Measurements from ENCODE around the gene ZDHHC24. TPM values are rescaled to one million over a fixed set of nuclear protein-coding genes. Genes with fewer than 3 reads are reported as not detected.

Gene ZDHHC24
- total RNA-seq, 6 donors from 2014 or later = 12.4 to 24.8 (median 14.1) TPM

GRCh38 chr11:66472054-66472453 lies 73.8 kb downstream of the ZDHHC24 start:
- Histone ChIP-seq H3K4me3 (no peak overlapping the region), H3K9me3 (no peaks in the 10 kb centered on the region), H3K36me3 (peaks cover 0 to 46% (median 24%) of the 10 kb centered on the region in 4 donors), H3K27me3 (no peaks in the 10 kb centered on the region), H3K4me1 (peaks cover 10 to 14% (median 12%) of the 10 kb centered on the region in 4 donors), H3K27ac (no peak overlapping the region)
- ATAC-seq (ENCODE audit: low FRiP score in 2 of 2) (no peak), DNase-seq (no peak)
- no peak for TF ChIP-seq POLR2A (IDR thresholded peaks at IDR 0.05)
- TF ChIP-seq POLR2AphosphoS5 (IDR thresholded peaks at IDR 0.05) = no peak
- TF ChIP-seq EP300 (IDR thresholded peaks at IDR 0.05) = no peak
- TF ChIP-seq CTCF (IDR thresholded peaks at IDR 0.05) = no peak
- WGBS, 2 donors = 95 to 96% methylated on average over 7 to 9 of the region's 9 CpGs

GRCh38 chr11:66471142-66471541 lies 74.7 kb downstream of the ZDHHC24 start:
- Histone ChIP-seq H3K4me1 (peaks cover 10 to 17% (median 13%) of the 10 kb centered on the region in 4 donors), H3K27ac (no peak overlapping the region), H3K4me3 (no peak overlapping the region), H3K36me3 (peaks cover 0 to 45% (median 24%) of the 10 kb centered on the region in 4 donors), H3K27me3 (no peaks in the 10 kb centered on the region), H3K9me3 (no peaks in the 10 kb centered on the region)
- DNase-seq (peak in 1 of 2 donors; percentile 82), ATAC-seq (ENCODE audit: low FRiP score in 2 of 2) (no peak)
- no peak for TF ChIP-seq EP300 (IDR thresholded peaks at IDR 0.05)
- TF ChIP-seq CTCF (IDR thresholded peaks at IDR 0.05) = no peak
- no peak for TF ChIP-seq POLR2A (IDR thresholded peaks at IDR 0.05)
- no peak for TF ChIP-seq POLR2AphosphoS5 (IDR thresholded peaks at IDR 0.05)
- WGBS, 2 donors = 93 to 97% methylated on average over 15 to 16 of the region's 16 CpGs

Other genes with a start within 250 kb of the ZDHHC24 start
- 10 to 100 TPM in 2 of 6 donors, 1 to 10 TPM in 3, under 1 TPM in 1; 0.59 to 85.6 (median 6.5) TPM for gene CD248, start 229.0 kb downstream of the ZDHHC24 start, total RNA-seq
- 10 to 100 TPM in 1 of 6 donors, 1 to 10 TPM in 5; 5.2 to 19.0 (median 8.9) TPM for gene RIN1, start 209.6 kb downstream of the ZDHHC24 start, total RNA-seq
- 10 to 100 TPM; 34.8 to 63.8 (median 37.1) TPM for gene BRMS1, start 200.9 kb downstream of the ZDHHC24 start, total RNA-seq
- gene B4GAT1, start 198.4 kb downstream of the ZDHHC24 start, total RNA-seq = 10 to 100 TPM; 15.7 to 48.9 (median 27.4) TPM
- 10 to 100 TPM in 5 of 6 donors, 1 to 10 TPM in 1; 8.3 to 20.5 (median 13.1) TPM for gene SLC29A2, start 174.3 kb downstream of the ZDHHC24 start, total RNA-seq
- not detected for gene NPAS4, start 125.0 kb downstream of the ZDHHC24 start, total RNA-seq
- 10 to 100 TPM; 25.3 to 44.8 (median 33.0) TPM for gene MRPL11, start 107.2 kb downstream of the ZDHHC24 start, total RNA-seq
- gene PELI3, start 79.1 kb downstream of the ZDHHC24 start, total RNA-seq = 10 to 100 TPM; 14.9 to 19.6 (median 16.9) TPM
- 10 to 100 TPM; 19.3 to 79.6 (median 44.9) TPM for gene DPP3, start 65.6 kb downstream of the ZDHHC24 start, total RNA-seq
- gene BBS1, start 35.4 kb downstream of the ZDHHC24 start, total RNA-seq = 100 to 1,000 TPM in 1 of 6 donors, 10 to 100 TPM in 5; 26.0 to 145 (median 44.8) TPM
- gene ACTN3, start 855 bp upstream of the ZDHHC24 start, total RNA-seq = under 1 TPM in 1 of 6 donors, not detected in 5; 0.24 TPM
- gene CTSF, start 22.6 kb upstream of the ZDHHC24 start, total RNA-seq = 10 to 100 TPM; 28.5 to 81.7 (median 40.3) TPM
- 1 to 10 TPM in 1 of 6 donors, under 1 TPM in 4, not detected in 1; 0.20 to 4.2 (median 0.44) TPM for gene CCDC87, start 47.0 kb upstream of the ZDHHC24 start, total RNA-seq
- gene CCS, start 47.1 kb upstream of the ZDHHC24 start, total RNA-seq = 10 to 100 TPM; 24.3 to 82.8 (median 34.0) TPM
- 100 to 1,000 TPM in 1 of 6 donors, 10 to 100 TPM in 5; 45.7 to 114 (median 73.1) TPM for gene RBM14, start 70.6 kb upstream of the ZDHHC24 start, total RNA-seq
- gene RBM4, start 92.7 kb upstream of the ZDHHC24 start, total RNA-seq = 100 to 1,000 TPM in 2 of 6 donors, 10 to 100 TPM in 4; 62.4 to 103 (median 90.2) TPM
- gene RBM4B, start 131.8 kb upstream of the ZDHHC24 start, total RNA-seq = 10 to 100 TPM in 4 of 6 donors, 1 to 10 TPM in 2; 7.3 to 27.2 (median 13.9) TPM
- 10 to 100 TPM in 5 of 6 donors, 1 to 10 TPM in 1; 9.3 to 45.1 (median 21.1) TPM for gene SPTBN2, start 183.2 kb upstream of the ZDHHC24 start, total RNA-seq